MM.1S (cell line): ENCODE data around the gene ACYP2.
"Not testable (repeated sequence)": the region's sequence is repeated elsewhere in the genome, so short reads cannot be mapped to it uniquely, and the experiment has no call there.

Experiments used
- DNase-seq: peaks from one replicate; pipeline ENCODE4 v3.0.0-alpha.2; 2015
- H2AFZ ChIP-seq: fragments of 300-600 bp; sonication (generic); 2 replicates; pipeline ENCODE4 v1.6.0; 2016; ENCODE audit warnings: antibody characterized with exemption, low read length
- H3F3A ChIP-seq: fragments of 300-600 bp; sonication (generic); 2 replicates; pipeline ENCODE4 v1.6.1; 2016; ENCODE audit warnings: mild to moderate bottlenecking, antibody characterized with exemption, low read length, moderate library complexity, mixed read lengths; ENCODE audit not compliant: insufficient read depth
- H3K27ac ChIP-seq: fragments of 300-600 bp; sonication (generic); 2 replicates; pipeline ENCODE4 v1.5.1; 2016; ENCODE audit warnings: mild to moderate bottlenecking, low read length
- H3K27me3 ChIP-seq: fragments of 300-600 bp; sonication (generic); replicated peaks from 2 replicates; pipeline ENCODE4 v1.6.0; 2016; ENCODE audit warnings: low read length; ENCODE audit not compliant: insufficient read depth
- H3K36me3 ChIP-seq: fragments of 300-600 bp; sonication (generic); replicated peaks from 2 replicates; pipeline ENCODE4 v1.6.1; 2016; ENCODE audit warnings: mild to moderate bottlenecking, low read length, mixed read lengths; ENCODE audit not compliant: insufficient read depth
- H3K4me1 ChIP-seq: fragments of 300-600 bp; sonication (generic); 2 replicates; pipeline ENCODE4 v1.6.1; 2016; ENCODE audit warnings: low read length, mixed read lengths
- H3K4me2 ChIP-seq: fragments of 300-600 bp; sonication (generic); 2 replicates; pipeline ENCODE4 v1.6.0; 2016; ENCODE audit warnings: low read depth, low read length
- H3K4me3 ChIP-seq: fragments of 300-600 bp; sonication (generic); 2 replicates; pipeline ENCODE4 v1.5.1; 2016; ENCODE audit warnings: low read length, mixed read lengths
- H3K79me2 ChIP-seq: fragments of 300-600 bp; sonication (generic); 2 replicates; pipeline ENCODE4 v1.6.1; 2016; ENCODE audit warnings: mixed run types, low read length, mixed read lengths
- H3K9ac ChIP-seq: fragments of 300-600 bp; sonication (generic); 2 replicates; pipeline ENCODE4 v1.6.1; 2016; ENCODE audit warnings: low read length, mixed read lengths
- H3K9me2 ChIP-seq: fragments of 300-600 bp; sonication (generic); replicated peaks from 2 replicates; pipeline ENCODE4 v1.6.1; 2016; ENCODE audit warnings: mild to moderate bottlenecking, low read length, mixed read lengths; ENCODE audit not compliant: insufficient read depth
- H3K9me3 ChIP-seq: fragments of 300-600 bp; sonication (generic); replicated peaks from 2 replicates; pipeline ENCODE4 v1.6.1; 2016; ENCODE audit warnings: mild to moderate bottlenecking, low read length, mixed read lengths; ENCODE audit not compliant: insufficient read depth
- H4K20me1 ChIP-seq: fragments of 300-600 bp; sonication (generic); 2 replicates; pipeline ENCODE4 v1.6.1; 2016; ENCODE audit warnings: mild to moderate bottlenecking, low read length, moderate library complexity, mixed read lengths; ENCODE audit not compliant: insufficient read depth
- CTCF ChIP-seq: fragments of 300-600 bp; sonication (generic); IDR thresholded peaks from 2 replicates; pipeline ENCODE4 v1.5.1; 2016; ENCODE audit warnings: antibody characterized with exemption, low read length, mixed read lengths
- EZH2 ChIP-seq: fragments of 300-600 bp; sonication (generic); optimal IDR thresholded peaks from 2 replicates; pipeline ENCODE3; 2017; ENCODE audit warnings: low read depth, mild to moderate bottlenecking, antibody characterized with exemption, low read length, mixed read lengths
- EZH2phosphoT487 ChIP-seq: fragments of 300-600 bp; sonication (generic); IDR thresholded peaks from 2 replicates; pipeline ENCODE4 v1.6.1; 2018; ENCODE audit warnings: antibody characterized with exemption, low read length

The ACYP2 gene

GRCh38 chr2:54260241-54260595 is 144.8 kb downstream of the ACYP2 start:
- Histone ChIP-seq H3K27me3 (no peaks in the 10 kb centered on the region), H3K4me1 (no peaks in the 10 kb centered on the region), H3K9me2 (no peaks in the 10 kb centered on the region), H4K20me1 (no peaks in the 10 kb centered on the region), H3K27ac (no peak overlapping the region), H3K9me3 (no peaks in the 10 kb centered on the region), H3K9ac (no peak overlapping the region), H3F3A (no peaks in the 10 kb centered on the region), H3K79me2 (no peaks in the 10 kb centered on the region), H3K4me3 (no peak overlapping the region), H3K4me2 (no peak overlapping the region), H2AFZ (no peak overlapping the region), H3K36me3 (no peaks in the 10 kb centered on the region)
- TF ChIP-seq EZH2, result no peak
- TF ChIP-seq EZH2phosphoT487, result no peak
- no peak for TF ChIP-seq CTCF
- DNase-seq, result no peak

- Histone ChIP-seq H3K27ac (no peak overlapping the region), H3K4me1 (no peaks in the 10 kb centered on the region), H2AFZ (no peak overlapping the region), H3K79me2 (no peaks in the 10 kb centered on the region), H3K36me3 (no peaks in the 10 kb centered on the region), H3K9ac (no peak overlapping the region), H3K27me3 (no peaks in the 10 kb centered on the region), H3K4me3 (no peak overlapping the region), H4K20me1 (no peaks in the 10 kb centered on the region), H3K9me2 (no peaks in the 10 kb centered on the region), H3K9me3 (no peaks in the 10 kb centered on the region), H3F3A (no peaks in the 10 kb centered on the region), H3K4me2 (no peak overlapping the region)
- TF ChIP-seq EZH2 (no peak), CTCF (no peak), EZH2phosphoT487 (no peak)
- DNase-seq, result no peak
Observed at GRCh38 chr2:54261537-54261936, 146.1 kb downstream of the ACYP2 start.

GRCh38 chr2:54262015-54262765 is 146.8 kb downstream of the ACYP2 start:
- H3K27ac ChIP-seq, result no peak overlapping the region
- H3K9me2 ChIP-seq, result no peaks in the 10 kb centered on the region
- H2AFZ ChIP-seq, result no peak overlapping the region
- no peak overlapping the region for H3K4me2 ChIP-seq
- no peaks in the 10 kb centered on the region for H3K9me3 ChIP-seq
- H3F3A ChIP-seq, result no peaks in the 10 kb centered on the region
- no peaks in the 10 kb centered on the region for H3K4me1 ChIP-seq
- no peaks in the 10 kb centered on the region for H3K36me3 ChIP-seq
- H3K4me3 ChIP-seq, result no peak overlapping the region
- no peaks in the 10 kb centered on the region for H4K20me1 ChIP-seq
- no peak for DNase-seq
- no peaks in the 10 kb centered on the region for H3K27me3 ChIP-seq
- TF ChIP-seq EZH2 (no peak), CTCF (no peak), EZH2phosphoT487 (no peak)
- H3K79me2 ChIP-seq, result no peaks in the 10 kb centered on the region
- no peak overlapping the region for H3K9ac ChIP-seq

- H3K4me2 ChIP-seq, H3K36me3 ChIP-seq, H3K4me1 ChIP-seq, H3K27ac ChIP-seq, H3K4me3 ChIP-seq, H2AFZ ChIP-seq, DNase-seq, H3F3A ChIP-seq, H3K27me3 ChIP-seq, H3K9ac ChIP-seq, H3K9me2 ChIP-seq, H3K9me3 ChIP-seq, H3K79me2 ChIP-seq, H4K20me1 ChIP-seq: not testable (repeated sequence)
Observed at GRCh38 chr2:54265081-54265480, 149.7 kb downstream of the ACYP2 start.
